MM.1S (cell line): ENCODE results near the gene WDR37.

Source experiments
- CTCF ChIP-seq: fragments of 300-600 bp; sonication (generic); IDR thresholded peaks from 2 replicates; pipeline ENCODE4 v1.5.1; 2016; ENCODE audit warnings: antibody characterized with exemption, low read length, mixed read lengths
- EZH2phosphoT487 ChIP-seq: fragments of 300-600 bp; sonication (generic); IDR thresholded peaks from 2 replicates; pipeline ENCODE4 v1.6.1; 2018; ENCODE audit warnings: antibody characterized with exemption, low read length

DNA sequence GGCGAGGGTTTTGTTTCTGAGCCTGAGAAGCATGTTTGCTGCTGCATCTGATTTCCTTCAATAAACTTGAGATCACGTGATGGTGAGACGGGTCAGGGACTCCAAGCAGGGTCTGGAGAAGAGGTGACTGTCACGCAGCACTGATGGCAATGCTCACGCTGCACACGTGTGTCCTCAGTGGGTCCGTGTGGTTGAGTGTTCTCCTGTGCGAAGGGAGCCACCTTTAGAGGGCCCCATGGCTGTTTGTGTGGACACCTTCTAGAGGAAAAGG is 100.4 kb downstream of the WDR37 start:
- no peak for TF ChIP-seq CTCF
- TF ChIP-seq EZH2phosphoT487 = no peak
